Measurements from ENCODE around the gene ZNF593.

ZNF593 gene

DNA sequence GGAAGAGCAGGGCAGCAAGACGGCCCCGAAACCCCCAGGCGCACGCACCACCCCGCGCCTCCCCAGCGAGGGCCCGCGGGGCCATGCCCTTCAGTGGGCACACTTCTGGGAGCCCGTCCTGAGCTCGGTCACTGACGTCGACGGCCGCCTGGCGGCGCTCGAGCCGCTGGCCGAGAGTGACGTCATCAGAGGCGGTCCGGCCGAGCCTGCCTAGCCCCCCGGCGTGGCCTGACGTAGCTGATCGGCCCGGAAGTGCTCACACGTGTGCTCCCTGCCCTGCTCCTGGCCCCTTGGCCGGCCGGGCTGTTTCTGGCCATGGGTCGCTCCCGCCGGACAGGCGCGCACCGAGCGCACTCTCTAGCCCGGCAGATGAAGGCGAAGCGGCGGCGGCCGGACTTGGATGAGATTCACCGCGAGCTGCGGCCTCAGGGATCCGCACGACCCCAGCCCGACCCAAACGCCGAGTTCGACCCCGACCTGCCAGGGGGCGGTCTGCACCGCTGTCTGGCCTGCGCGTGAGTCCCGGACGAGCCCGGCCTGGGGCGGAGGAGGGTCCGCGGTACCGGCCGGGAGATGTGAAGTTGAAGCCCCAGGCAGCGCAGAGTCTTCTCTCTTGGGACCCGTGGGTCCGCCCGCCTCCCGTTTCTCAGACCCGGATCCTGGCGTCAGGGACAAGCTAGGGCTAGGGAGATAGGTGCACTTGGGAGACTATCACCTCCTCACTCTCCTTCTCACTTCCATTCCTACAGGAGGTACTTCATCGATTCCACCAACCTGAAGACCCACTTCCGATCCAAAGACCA lies at the start of gene ZNF593:
TSS of gene ZNF593 (plus strand) at position 240 of the 803 bp plus-strand sequence. CDS start at position 316, 76 bp downstream.
- in situ Hi-C loops (cut with HindIII; ENCODE audit: low sequenced_read_pairs): no loop called here
- TF ChIP-seq, protein P1, sequence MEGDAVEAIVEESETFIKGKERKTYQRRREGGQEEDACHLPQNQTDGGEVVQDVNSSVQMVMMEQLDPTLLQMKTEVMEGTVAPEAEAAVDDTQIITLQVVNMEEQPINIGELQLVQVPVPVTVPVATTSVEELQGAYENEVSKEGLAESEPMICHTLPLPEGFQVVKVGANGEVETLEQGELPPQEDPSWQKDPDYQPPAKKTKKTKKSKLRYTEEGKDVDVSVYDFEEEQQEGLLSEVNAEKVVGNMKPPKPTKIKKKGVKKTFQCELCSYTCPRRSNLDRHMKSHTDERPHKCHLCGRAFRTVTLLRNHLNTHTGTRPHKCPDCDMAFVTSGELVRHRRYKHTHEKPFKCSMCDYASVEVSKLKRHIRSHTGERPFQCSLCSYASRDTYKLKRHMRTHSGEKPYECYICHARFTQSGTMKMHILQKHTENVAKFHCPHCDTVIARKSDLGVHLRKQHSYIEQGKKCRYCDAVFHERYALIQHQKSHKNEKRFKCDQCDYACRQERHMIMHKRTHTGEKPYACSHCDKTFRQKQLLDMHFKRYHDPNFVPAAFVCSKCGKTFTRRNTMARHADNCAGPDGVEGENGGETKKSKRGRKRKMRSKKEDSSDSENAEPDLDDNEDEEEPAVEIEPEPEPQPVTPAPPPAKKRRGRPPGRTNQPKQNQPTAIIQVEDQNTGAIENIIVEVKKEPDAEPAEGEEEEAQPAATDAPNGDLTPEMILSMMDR (IDR thresholded peaks at IDR 0.05; ENCODE audit: low read depth, low read length, missing control alignments): peak; percentile 84
- peak; percentile 57 for DNase-seq (ENCODE audit: low read depth)
- peak within 1 kb of the TSS; percentile 91 for H3K4me3 ChIP-seq (ENCODE audit: low read depth, low read length)

DNA sequence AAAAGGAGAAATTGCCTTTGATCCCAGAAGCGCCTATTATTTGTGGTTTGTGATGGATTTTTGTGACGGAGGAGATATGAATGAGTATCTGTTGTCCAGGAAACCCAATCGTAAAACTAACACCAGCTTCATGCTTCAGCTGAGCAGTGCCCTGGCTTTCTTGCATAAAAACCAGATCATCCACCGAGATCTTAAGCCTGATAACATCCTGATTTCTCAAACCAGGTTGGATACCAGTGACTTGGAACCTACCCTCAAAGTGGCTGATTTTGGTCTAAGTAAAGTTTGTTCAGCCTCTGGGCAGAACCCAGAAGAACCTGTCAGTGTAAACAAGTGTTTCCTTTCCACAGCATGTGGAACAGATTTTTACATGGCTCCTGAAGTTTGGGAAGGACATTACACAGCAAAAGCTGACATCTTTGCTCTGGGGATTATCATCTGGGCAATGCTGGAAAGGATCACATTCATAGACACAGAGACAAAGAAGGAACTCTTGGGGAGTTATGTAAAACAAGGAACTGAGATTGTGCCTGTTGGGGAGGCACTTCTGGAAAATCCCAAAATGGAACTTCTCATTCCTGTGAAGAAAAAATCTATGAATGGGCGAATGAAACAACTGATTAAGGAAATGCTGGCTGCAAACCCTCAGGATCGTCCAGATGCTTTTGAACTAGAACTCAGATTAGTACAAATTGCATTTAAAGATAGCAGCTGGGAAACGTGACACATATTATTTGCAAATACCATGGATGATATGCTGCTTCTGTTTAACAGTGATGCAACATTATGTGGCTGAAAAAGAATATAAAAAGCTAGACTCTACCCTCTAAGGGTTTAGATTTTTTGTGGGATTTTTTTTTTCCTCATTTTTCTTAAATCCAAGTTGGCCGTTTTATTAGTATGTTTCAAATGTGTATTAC lies 47.6 kb upstream of the ZNF593 start:
- in situ Hi-C loops (cut with HindIII; ENCODE audit: low sequenced_read_pairs): no loop called here
- TF ChIP-seq, protein P1 (IDR thresholded peaks at IDR 0.05; ENCODE audit: low read depth, low read length, missing control alignments): no peak
- no peak for DNase-seq (ENCODE audit: low read depth)

DNA sequence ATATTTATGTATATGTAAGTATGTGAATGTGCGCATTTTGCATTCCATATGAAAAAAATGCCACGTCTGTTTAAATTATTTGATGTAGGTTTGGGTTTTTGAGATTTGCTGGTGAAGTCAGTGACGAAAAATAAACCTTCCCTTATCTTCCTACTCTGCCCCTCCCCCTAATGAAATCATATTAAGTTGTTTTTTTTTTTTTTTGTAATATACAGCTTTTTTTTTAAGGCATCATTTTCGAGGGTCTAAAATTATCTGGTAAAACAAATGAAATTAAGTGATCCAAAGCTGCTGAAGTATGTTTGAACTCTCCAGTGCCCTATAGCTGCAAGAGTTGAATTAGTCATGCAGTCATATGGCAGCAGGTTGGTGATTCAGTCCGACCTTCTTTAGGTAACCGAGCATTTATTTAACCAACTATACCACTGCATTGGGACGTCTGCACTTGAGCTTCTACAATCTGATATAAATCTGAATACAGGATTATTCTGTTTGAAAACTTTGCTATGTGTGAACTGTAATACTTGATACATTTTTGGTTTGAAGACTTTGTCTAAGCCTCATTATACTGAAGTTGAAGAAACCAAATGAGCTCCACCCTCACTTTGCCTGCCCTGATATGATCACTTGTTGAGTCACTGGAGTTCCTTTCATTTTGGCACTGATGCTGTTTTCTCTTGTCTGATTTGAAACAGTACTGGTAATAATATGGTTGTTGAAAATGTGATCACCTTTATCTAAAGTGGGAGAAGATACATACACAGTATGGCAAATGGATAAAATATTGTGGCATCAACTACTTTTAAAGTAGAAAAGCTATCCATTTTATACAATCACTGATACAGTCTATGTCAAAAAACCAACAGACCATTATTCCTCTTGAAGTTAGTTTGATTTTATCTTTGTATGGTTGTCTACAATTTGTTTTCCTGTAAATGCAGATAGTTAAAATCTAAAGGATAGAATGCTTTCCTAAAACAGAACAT lies 46.4 kb upstream of the ZNF593 start:
- in situ Hi-C loops (cut with HindIII; ENCODE audit: low sequenced_read_pairs): no loop called here
- TF ChIP-seq, protein P1 (IDR thresholded peaks at IDR 0.05; ENCODE audit: low read depth, low read length, missing control alignments): no peak
- DNase-seq (ENCODE audit: low read depth): no peak
- H3K4me3 ChIP-seq (ENCODE audit: low read depth, low read length): no peak overlapping the region

More for the DNA sequence above, 47.6 kb upstream of the ZNF593 start:
- H3K4me3 ChIP-seq (ENCODE audit: low read depth, low read length): no peak overlapping the region

GRCh38 chr1:26124418-26125331 lies 45.0 kb upstream of the ZNF593 start:
- DNase-seq (ENCODE audit: low read depth): no peak
- H3K4me3 ChIP-seq (ENCODE audit: low read depth, low read length): no peak overlapping the region
- in situ Hi-C loops (cut with HindIII; ENCODE audit: low sequenced_read_pairs): no loop called here
- TF ChIP-seq, protein P1 (IDR thresholded peaks at IDR 0.05; ENCODE audit: low read depth, low read length, missing control alignments): no peak

GRCh38 chr1:26125382-26125781 lies 44.3 kb upstream of the ZNF593 start:
- no peak for DNase-seq (ENCODE audit: low read depth)
- in situ Hi-C loops (cut with HindIII; ENCODE audit: low sequenced_read_pairs): no loop called here
- no peak overlapping the region for H3K4me3 ChIP-seq (ENCODE audit: low read depth, low read length)
- TF ChIP-seq, protein P1 (IDR thresholded peaks at IDR 0.05; ENCODE audit: low read depth, low read length, missing control alignments): no peak
